Omental fat pad (tissue), 4 donors: Measurements from ENCODE around the gene TP53RK. TPM values are rescaled to one million over a fixed set of nuclear protein-coding genes. Genes with fewer than 3 reads are reported as not detected.

Experiments
- ATAC-seq: fragments of 150-250 bp; one replicate; pipeline ENCODE4 v1.9.1; 2016; ENCODE audit warnings: mild to moderate bottlenecking, moderate library complexity; ENCODE audit not compliant: low FRiP score
- DNase-seq: peaks from one replicate; pipeline ENCODE4 v3.0.0-alpha.2; 2019; ENCODE audit warnings: low spot score
- total RNA-seq, 4 donors: library from RNA; depleted of rRNA; stranded (reverse); fragments of >200 nt; gene quantifications; one replicate each; pipeline ENCODE4 v1.1.0, GENCODE V29; 2016
- TF ChIP-seq, protein P1 (sequence below), 3 donors: fragments of 450-650 bp; IDR thresholded peaks; one replicate each; pipeline ENCODE4 v1.5.1; 2016 to 2017; ENCODE audit warnings: antibody characterized with exemption in 3 of 3, mild to moderate bottlenecking in 3 of 3, moderate library complexity in 2 of 3

Gene TP53RK
- total RNA-seq, 4 donors from 2014 or later: 14.2 to 26.2 (median 15.7) TPM

DNA sequence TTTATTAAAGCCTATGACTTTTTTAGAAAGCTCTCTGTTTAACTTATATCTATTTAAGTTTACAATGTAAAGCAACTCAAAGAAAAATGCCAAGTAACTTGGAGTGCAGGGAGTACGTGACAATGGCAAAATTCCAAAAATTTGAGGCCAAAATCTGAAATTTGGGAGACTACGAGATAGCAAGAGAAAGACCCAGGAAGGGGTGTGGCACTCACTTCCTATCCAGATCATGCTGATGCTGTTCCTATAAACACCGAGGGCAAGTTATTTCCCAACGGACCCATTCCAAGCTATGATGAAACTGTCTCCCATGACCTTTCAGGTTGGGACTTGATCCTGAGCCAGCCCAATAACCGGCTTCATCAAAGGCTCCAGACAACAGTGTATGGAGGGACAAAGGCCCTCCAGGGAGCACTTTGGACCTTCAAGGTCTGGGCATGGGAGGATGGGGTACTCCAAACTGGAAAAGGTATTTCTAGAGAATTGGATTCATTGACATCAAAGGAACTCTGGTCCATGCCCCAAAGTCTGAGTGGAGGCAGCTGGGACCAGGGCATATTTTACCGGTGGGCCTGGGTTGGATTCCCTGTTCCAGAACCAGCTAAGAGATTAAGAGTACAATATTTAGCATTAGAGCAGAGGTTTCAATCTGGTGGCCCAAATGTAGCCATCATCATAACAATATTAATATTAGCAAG lies 22.3 kb downstream of the TP53RK start:
- ATAC-seq: no peak
- TF ChIP-seq, protein P1, sequence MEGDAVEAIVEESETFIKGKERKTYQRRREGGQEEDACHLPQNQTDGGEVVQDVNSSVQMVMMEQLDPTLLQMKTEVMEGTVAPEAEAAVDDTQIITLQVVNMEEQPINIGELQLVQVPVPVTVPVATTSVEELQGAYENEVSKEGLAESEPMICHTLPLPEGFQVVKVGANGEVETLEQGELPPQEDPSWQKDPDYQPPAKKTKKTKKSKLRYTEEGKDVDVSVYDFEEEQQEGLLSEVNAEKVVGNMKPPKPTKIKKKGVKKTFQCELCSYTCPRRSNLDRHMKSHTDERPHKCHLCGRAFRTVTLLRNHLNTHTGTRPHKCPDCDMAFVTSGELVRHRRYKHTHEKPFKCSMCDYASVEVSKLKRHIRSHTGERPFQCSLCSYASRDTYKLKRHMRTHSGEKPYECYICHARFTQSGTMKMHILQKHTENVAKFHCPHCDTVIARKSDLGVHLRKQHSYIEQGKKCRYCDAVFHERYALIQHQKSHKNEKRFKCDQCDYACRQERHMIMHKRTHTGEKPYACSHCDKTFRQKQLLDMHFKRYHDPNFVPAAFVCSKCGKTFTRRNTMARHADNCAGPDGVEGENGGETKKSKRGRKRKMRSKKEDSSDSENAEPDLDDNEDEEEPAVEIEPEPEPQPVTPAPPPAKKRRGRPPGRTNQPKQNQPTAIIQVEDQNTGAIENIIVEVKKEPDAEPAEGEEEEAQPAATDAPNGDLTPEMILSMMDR (IDR thresholded peaks at IDR 0.05): no peak
- DNase-seq: no peak

DNA sequence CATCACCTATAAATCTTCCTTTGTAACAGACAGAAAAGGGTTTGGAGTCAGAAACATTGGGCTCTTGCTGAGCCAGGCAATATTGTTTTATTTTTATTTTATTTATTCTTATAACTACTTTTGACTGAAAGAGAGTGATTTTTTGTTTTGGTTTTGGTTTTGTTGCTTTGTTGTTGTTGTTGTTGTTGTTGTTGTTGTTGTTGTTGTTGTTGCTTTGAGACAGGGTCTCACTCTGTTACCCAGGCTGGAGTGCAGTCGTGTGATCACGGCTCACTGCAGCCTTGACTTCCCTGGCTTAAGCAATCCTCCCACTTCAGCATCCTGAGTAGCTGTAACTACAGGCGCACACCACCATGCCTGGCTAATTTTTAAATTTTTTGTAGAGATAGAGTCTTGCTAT lies 22.9 kb downstream of the TP53RK start:
- ATAC-seq: no peak
- DNase-seq: no peak
- TF ChIP-seq, protein P1 (IDR thresholded peaks at IDR 0.05): no peak

DNA sequence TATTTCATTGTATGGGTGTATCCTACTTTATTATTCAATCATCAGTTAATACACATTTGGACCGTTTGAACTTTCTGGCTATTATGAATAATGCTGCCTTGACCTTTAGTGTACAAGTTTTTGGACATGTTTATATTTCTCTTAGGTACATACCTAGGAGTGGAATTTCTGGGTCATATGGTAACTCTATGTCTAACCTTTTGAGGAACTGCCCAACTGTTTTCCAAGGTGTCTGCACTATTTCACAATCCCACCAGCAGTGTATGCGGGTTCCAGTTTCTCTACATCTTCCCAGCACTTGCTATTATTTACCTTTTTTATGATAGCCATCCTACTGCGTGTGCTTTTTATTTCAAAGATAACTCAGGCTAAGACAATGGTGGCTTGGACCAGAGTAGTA lies 23.6 kb downstream of the TP53RK start:
- ATAC-seq: no peak
- no peak for DNase-seq
- TF ChIP-seq, protein P1 (IDR thresholded peaks at IDR 0.05): no peak

DNA sequence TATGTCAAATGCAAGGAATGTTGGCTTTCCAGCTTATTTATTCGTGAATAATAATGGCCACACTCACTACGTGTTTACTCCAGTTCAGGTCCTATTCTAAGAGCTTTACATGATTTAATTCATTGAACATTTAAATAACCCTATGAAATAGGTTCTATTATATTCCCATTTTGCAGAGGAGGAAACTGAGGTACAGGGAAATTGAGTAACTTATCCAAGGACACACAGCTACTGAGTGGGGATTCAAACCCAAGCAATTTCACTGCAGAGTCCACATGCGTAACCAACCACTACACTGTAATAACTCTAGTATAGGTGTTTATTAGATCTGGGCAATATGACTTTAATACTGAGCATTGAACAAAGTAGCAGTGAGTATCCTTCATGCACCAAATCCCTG lies 25.7 kb downstream of the TP53RK start:
- ATAC-seq (no peak), DNase-seq (no peak)
- TF ChIP-seq, protein P1 (IDR thresholded peaks at IDR 0.05): no peak

DNA sequence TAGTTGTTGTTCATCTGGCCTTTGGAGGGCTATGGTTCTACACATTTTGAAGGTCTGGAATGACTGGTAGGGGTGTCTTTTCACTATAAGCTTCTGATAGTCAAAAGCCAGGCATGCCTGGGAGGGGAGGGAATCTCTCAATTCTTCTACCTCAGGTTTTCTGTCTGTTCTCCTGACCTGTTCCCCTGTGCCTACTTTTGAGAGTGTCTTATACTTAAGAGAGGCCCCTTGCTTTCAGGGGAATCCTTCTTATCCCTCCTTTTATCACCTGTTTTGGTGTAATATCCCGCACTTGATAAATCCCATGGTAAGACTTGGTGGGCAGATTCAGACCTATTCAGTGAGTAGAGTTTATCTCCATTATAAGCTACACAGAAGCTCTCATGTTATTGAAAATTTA lies 27.6 kb downstream of the TP53RK start:
- TF ChIP-seq, protein P1 (IDR thresholded peaks at IDR 0.05): no peak
- DNase-seq (no peak), ATAC-seq (no peak)

DNA sequence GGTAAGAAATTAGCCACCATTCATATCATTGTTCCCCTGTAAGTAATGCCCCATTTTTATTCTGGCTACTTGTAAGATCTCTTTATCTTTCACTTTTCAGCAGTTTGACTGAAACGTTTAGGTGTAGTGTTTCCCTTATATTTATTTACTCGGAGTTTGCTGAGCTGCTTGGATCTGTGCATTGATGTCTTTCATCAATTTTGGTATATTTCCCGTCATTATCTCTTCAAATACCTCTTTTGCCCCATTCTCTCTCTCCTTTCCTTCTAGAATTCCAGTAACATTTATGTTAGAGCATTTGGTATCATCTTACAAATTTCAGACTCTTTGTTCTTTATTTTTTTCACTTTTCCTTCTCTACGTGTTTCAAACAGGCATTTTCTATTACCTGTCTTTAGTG lies 28.8 kb downstream of the TP53RK start:
- ATAC-seq (no peak), DNase-seq (no peak)
- TF ChIP-seq, protein P1 (IDR thresholded peaks at IDR 0.05): no peak

DNA sequence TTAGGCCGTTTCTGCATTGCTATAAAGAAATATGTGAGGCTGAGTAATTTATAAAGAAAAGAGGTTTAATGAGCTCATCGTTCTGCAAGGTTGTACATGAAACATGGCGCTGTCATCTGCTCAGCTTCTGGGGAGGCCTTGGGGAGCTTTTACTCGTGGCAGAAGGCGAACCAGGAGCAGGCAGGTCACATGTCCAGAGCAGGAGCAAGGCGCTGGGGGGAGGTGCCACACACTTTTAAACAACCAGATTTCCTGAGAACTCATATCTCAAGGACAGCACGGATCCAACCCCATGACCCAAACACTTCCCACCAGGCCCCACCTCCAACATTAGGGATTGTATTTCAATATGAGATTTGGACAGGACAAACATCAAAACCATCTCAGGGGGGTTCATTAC lies 31.6 kb downstream of the TP53RK start:
- TF ChIP-seq, protein P1 (IDR thresholded peaks at IDR 0.05): no peak
- ATAC-seq (no peak), DNase-seq (no peak)
